C4-2B (cell line): ENCODE results near the gene ZGPAT.

Source experiments
- H3K27ac ChIP-seq: fragments of 450-650 bp; 2 replicates; pipeline ENCODE4 v1.5.1; 2017
- CTCF ChIP-seq: fragments of 450-650 bp; conservative IDR thresholded peaks from 2 replicates; pipeline ENCODE4 v1.5.1; 2017; ENCODE audit warnings: mild to moderate bottlenecking
- ZFX ChIP-seq: fragments of 450-650 bp; IDR thresholded peaks from 2 replicates; pipeline ENCODE4 v1.6.1; 2017

Gene ZGPAT

GRCh38 chr20:63733117-63733516 is 25.3 kb downstream of the ZGPAT start:
- no peak overlapping the region for H3K27ac ChIP-seq
- no peak for TF ChIP-seq ZFX
- no peak for TF ChIP-seq CTCF

DNA sequence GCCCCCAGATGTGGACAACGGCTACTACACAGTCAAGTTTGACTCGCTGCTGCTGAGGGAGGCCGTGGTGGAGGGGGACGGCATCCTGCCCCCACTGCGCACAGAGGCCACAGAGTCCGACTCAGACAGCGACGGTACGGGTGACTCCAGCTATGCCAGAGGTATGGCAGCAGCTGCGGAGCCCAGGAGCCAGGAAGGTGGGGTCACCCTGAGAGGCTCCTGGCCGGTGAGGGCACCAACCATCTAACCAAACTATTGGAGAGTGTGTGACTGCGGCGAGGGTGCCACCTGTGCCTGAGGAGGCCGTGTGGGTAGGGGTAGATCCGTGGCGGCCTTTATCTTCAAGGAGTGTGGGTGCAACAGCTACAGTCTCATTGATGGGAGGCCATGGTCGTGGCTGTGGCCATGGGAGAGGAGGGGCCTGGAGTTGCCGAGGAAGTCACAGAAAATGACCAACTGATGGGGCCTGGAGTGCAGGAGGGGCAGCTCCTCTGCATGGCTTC is 25.8 kb downstream of the ZGPAT start:
- TF ChIP-seq CTCF: no peak
- no peak for TF ChIP-seq ZFX
- H3K27ac ChIP-seq: no peak overlapping the region

DNA sequence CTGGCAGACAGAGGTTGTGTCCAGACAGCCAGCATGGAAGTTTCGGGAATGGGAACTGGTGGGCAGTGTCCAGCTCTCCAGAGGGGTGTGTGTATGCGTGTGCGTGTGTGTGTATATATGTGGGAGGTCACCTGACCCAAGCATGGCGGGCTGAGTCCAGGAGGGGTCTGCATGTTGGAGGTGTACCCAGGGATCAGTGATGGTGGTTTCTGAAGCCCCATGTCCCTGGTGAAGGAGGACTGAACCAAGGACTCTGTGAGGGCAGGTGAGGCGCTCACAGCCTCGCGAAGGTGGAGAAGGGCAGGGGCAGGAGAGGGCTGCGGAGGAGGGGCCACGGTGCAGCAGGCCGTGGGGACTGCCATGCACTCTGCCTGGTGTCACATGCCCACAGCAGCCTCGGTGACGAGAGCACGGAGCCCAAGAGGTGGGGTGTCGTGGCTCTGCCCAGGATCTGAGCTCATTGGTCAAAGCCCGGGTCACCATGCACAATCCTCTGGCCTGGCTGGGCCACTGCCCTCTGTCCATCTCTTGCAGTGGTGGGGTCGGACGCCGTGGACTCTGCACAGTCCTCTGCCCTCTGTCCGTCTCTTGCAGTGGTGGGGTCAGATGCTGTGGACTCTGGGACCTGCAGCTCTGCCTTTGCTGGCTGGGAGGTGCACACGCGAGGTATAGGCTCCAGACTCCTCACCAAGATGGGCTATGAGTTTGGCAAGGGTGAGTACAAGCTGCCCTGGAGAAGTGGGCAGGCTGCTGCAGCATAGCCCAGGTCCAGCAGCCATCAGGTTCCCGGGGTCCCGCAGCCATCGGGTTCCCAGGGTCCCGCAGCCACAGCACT is 26.5 kb downstream of the ZGPAT start:
- TF ChIP-seq CTCF (no peak), ZFX (no peak)
- no peak overlapping the region for H3K27ac ChIP-seq

DNA sequence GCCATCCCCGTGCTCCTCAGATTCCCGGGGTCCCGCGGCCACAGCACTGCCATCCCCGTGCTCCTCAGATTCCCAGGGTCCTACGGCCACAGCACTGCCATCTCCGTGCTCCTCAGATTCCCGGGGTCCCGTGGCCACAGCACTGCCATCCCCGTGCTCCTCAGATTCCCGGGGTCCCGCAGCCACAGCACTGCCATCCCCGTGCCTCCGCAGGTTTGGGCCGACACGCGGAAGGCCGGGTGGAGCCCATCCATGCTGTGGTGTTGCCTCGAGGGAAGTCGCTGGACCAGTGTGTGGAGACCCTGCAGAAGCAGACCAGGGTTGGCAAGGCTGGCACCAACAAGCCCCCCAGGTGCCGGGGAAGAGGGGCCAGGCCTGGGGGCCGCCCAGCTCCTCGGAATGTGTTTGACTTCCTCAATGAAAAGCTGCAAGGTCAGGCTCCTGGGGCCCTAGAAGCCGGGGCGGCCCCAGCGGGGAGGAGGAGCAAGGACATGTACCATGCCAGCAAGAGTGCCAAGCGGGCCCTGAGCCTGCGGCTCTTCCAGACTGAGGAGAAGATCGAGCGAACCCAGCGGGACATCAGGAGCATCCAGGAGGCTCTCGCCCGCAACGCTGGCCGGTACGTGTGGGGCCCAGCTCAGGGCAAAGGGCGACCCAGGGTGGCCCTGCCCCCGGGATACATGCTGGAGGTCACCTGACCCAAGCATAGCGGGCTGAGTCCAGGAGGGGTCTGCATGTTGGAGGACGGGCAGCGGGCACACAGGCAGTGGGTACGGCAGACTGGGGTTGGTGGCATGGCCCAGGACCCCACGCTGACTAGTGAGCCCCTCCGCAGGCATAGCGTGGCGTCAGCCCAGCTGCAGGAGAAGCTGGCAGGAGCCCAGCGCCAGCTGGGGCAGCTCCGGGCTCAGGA is 27.4 kb downstream of the ZGPAT start:
- H3K27ac ChIP-seq: no peak overlapping the region
- no peak for TF ChIP-seq ZFX
- TF ChIP-seq CTCF: no peak

- TF ChIP-seq CTCF: no peak
- no peak for TF ChIP-seq ZFX
- no peak within 1 kb of the TSS for H3K27ac ChIP-seq
Observed at GRCh38 chr20:63735859-63736718, 28.2 kb downstream of the ZGPAT start, which contains the start of gene LIME1. Gene LIME1 (plus strand): TSS chr20:63736664. CDS start chr20:63737550, 886 bp downstream.

DNA sequence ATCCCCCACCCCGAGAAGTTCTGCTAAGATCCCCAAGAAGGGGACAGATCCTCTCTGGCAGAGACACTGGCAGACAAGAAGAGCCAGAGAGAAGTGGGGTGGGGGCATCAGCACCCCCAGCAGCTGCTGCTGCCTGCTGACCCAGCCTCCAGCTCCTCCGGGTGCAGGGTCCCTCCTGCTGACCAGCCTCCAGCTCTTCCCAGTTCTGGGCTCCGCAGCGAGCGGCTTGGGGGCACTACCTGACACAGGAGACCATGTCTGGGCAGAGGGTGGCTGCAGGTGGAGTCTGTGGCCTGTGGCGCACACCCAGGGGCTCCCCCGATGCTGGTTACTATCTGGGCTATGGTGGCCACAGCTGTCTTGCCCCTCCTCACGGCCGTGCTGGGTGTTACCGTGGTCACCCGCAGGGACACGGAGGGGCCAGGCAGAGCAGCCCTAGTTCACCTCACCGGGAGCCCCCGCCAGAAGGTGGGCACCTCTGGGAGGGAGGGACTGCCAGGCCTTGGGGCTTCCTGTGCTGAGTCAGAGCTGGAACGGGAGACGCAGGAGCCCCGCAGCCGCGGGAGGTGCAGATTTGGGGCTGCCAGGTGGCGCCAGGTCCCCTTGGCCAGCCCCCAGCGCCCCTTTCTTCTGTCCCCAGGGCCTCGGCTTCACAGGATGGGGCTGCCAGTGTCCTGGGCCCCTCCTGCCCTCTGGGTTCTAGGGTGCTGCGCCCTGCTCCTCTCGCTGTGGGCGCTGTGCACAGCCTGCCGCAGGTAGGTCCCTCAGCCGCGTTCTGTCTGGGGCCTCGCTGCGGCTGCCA is 29.3 kb downstream of the ZGPAT start:
- no peak overlapping the region for H3K27ac ChIP-seq
- no peak for TF ChIP-seq CTCF
- no peak for TF ChIP-seq ZFX
